Stomach (tissue), 19 donors: Measurements from ENCODE around the gene HELZ2. TPM values are rescaled to one million over a fixed set of nuclear protein-coding genes. Genes with fewer than 3 reads are reported as not detected.

ENCODE experiments used
- DNase-seq, 2 donors: peaks; one replicate each; pipeline versions ENCODE4 v3.0.0 to v3.0.0-alpha.2; 2013 to 2019
- H3K27ac ChIP-seq, 5 donors: fragments of 200-600 bp in 4 of 5; sonication (generic) in 4 of 5; one replicate each; pipeline ENCODE4 v1.5.1; 2013 to 2019; ENCODE audit warnings: mild to moderate bottlenecking in 1 of 5, moderate library complexity in 1 of 5
- H3K27me3 ChIP-seq, 3 donors: fragments of 200-600 bp; sonication (generic); one replicate each; pipeline ENCODE4 v1.5.1; 2017 to 2019; ENCODE audit warnings: mixed run types in 1 of 3
- H3K36me3 ChIP-seq, 4 donors: fragments of 200-600 bp; sonication (generic); 1 replicate in 3 of 4; 2 replicates in 1 of 4; pipeline ENCODE4 v1.5.1; 2016 to 2019
- H3K4me1 ChIP-seq, 4 donors: fragments of 200-600 bp; sonication (generic); one replicate each; pipeline ENCODE4 v1.5.1; 2016 to 2019
- H3K4me3 ChIP-seq, 4 donors: fragments of 200-600 bp; sonication (generic) in 3 of 4; one replicate each; pipeline ENCODE4 v1.5.1; 2016 to 2019; ENCODE audit warnings: mild to moderate bottlenecking in 1 of 4
- H3K9me3 ChIP-seq, 4 donors: fragments of 200-600 bp; sonication (generic); one replicate each; pipeline ENCODE4 v1.5.1; 2016 to 2019
- CTCF ChIP-seq, 7 experiments: fragments of 450-650 bp in 4 of 7; fragments of 200-600 bp in 3 of 7; sonication (generic) in 3 of 7; IDR thresholded peaks; one replicate each; pipeline ENCODE4 v1.5.1; 2016 to 2019; ENCODE audit warnings: antibody characterized with exemption in 7 of 7, control low read depth in 2 of 7, mild to moderate bottlenecking in 1 of 7
- EP300 ChIP-seq: sonication (generic); formaldehyde crosslinking; IDR thresholded peaks from one replicate; pipeline ENCODE4 v1.6.1; 2017; ENCODE audit warnings: antibody characterized with exemption
- POLR2A ChIP-seq, 4 donors: fragments of 450-650 bp; IDR thresholded peaks; one replicate each; pipeline ENCODE4 v1.6.1; 2016; ENCODE audit warnings: antibody characterized with exemption in 4 of 4, control low read depth in 2 of 4, mild to moderate bottlenecking in 1 of 4, moderate library complexity in 1 of 4
- POLR2AphosphoS5 ChIP-seq, 3 donors: sonication (generic); formaldehyde crosslinking; IDR thresholded peaks; one replicate each; pipeline ENCODE4 v1.6.1; 2016; ENCODE audit warnings: antibody characterized with exemption in 3 of 3
- WGBS, 5 donors: extraction: QIAGEN DNeasy Blood & Tissue Kit in 3 of 5; methylation state at CpG; one replicate each; pipeline versions ENCODE4 v1.1.5 to v1.1.7; 2013 to 2018; 5-methylcytosine and 5-hydroxymethylcytosine counted together
- intact Hi-C: fragments of 100-400 bp; cut with DNase I; formaldehyde crosslinking; loops from one replicate; pipeline ENCODE4 v1.15.1; 2023; ENCODE audit warnings: low total_unique reads
- long read RNA-seq, 10 donors: transcript quantifications; one replicate each; lab custom pipeline, GENCODE V29; 2026
- polyA plus RNA-seq, 3 donors: library from polyadenylated mRNA; stranded (reverse); fragments of 200-250 nt; gene quantifications; one replicate each; pipeline ENCODE4 v1.2.3, GENCODE V29; 2013
- total RNA-seq, 5 donors: library from RNA; depleted of rRNA; stranded (reverse); fragments of >200 nt; gene quantifications; one replicate each; pipeline versions ENCODE4 v1.1.0 to v1.2.3, GENCODE V29; 2014 to 2016
- donor health status: healthy with polysubstance abuse.
- donor health status: Bipolar disorder and iron deficiency.
- donor health status: healthy.

The HELZ2 gene
- total RNA-seq (10 to 100 TPM; 27.4 to 95.5 (median 41.2) TPM), polyA plus RNA-seq (1 to 10 TPM; 4.4 to 7.3 (median 6.9) TPM)
- long read RNA-seq, donor 1, result 0 reads
- long read RNA-seq, donor 2, full-length matches to known transcripts, result 1 of 1 reads
- long read RNA-seq, donor 2, partial matches to known transcripts, result 0 of 1 reads
- long read RNA-seq, donor 2, other reads (novel, unspliced or antisense), result 0 of 1 reads
- long read RNA-seq, donor 3, partial matches to known transcripts, result 0 of 1 reads
- long read RNA-seq, donor 3, other reads (novel, unspliced or antisense), result 0 of 1 reads
- long read RNA-seq, donor 4, result 0 reads
- long read RNA-seq, donor 5, partial matches to known transcripts, result 0 of 1 reads
- long read RNA-seq, donor 5, other reads (novel, unspliced or antisense), result 0 of 1 reads
- long read RNA-seq, donor 6, result 0 reads
- long read RNA-seq, donor 7, partial matches to known transcripts, result 0 of 1 reads
- long read RNA-seq, donor 7, other reads (novel, unspliced or antisense), result 0 of 1 reads
- long read RNA-seq, donor 8, partial matches to known transcripts, result 0 of 1 reads
- long read RNA-seq, donor 8, other reads (novel, unspliced or antisense), result 0 of 1 reads
- long read RNA-seq, donor 9, result 0 reads
- long read RNA-seq, donor 10, result 0 reads

- 6 to 48% (median 8%) methylated on average over 3 to 40 of the region's 40 CpGs for WGBS, 5 donors
- TF ChIP-seq CTCF (IDR thresholded peaks at IDR 0.05) (no peak), POLR2AphosphoS5 (IDR thresholded peaks at IDR 0.05) (peak; percentile 65 to 94 (median 76))
- Histone ChIP-seq H3K4me1 (peaks cover 12 to 38% (median 30%) of the 10 kb centered on the region in 4 donors), H3K36me3 (peaks cover 0 to 17% (median 13%) of the 10 kb centered on the region in 4 donors), H3K9me3 (no peaks in the 10 kb centered on the region), H3K27me3 (peaks cover 0 to 5% (median 4%) of the 10 kb centered on the region in 3 donors), H3K4me3 (peak within 1 kb of the TSS; percentile 68 to 86 (median 73)), H3K27ac (peak within 1 kb of the TSS; percentile 67 to 93 (median 91))
- intact Hi-C loops, result no loop called here
- peak; percentile 87 to 93 for DNase-seq
Measured at GRCh38 chr20:63574156-63574828, at the start of gene HELZ2. HELZ2 (minus strand) TSS chr20:63574239; CDS start chr20:63572385, 1,854 bp downstream.

DNA sequence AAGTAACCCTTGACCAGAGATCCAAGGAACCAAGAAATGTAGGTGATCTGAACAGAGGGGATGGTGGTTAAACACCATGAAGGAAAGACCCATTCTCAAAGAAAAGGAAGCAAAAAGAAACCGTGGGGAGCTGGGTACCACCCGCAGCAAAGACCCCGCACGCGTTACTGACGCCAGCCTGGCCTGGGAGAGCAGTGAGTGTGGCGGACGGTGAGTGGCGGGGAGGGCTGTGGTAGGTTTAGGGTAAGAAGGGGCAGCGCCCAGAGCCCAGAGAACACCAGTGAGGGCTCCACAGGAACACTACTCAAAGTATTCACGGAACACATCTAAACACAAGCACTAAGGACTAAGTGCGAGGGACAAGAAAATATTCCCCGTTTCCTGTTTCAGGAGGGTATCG lies 48.7 kb upstream of the HELZ2 start:
- 91 to 98% (median 96%) methylated on average over 13 to 14 of the region's 14 CpGs for WGBS, 5 donors
- H3K4me1 ChIP-seq, result peaks cover 4 to 27% (median 14%) of the 10 kb centered on the region in 4 donors
- TF ChIP-seq EP300 (no peak), POLR2AphosphoS5 (IDR thresholded peaks at IDR 0.05) (no peak), POLR2A (IDR thresholded peaks at IDR 0.05) (no peak), CTCF (IDR thresholded peaks at IDR 0.05) (no peak)
- H3K36me3 ChIP-seq, result peaks cover 0 to 20% (median 18%) of the 10 kb centered on the region in 4 donors
- DNase-seq, result no peak
- no peaks in the 10 kb centered on the region for H3K27me3 ChIP-seq
- H3K9me3 ChIP-seq, result no peaks in the 10 kb centered on the region
- no peak overlapping the region for H3K27ac ChIP-seq
- H3K4me3 ChIP-seq, result no peak overlapping the region
- intact Hi-C loops, result no loop called here

- DNase-seq, result no peak
- intact Hi-C loops, result no loop called here
- Histone ChIP-seq H3K4me1 (peaks cover 0 to 22% (median 13%) of the 10 kb centered on the region in 4 donors), H3K36me3 (peaks cover 0 to 27% (median 24%) of the 10 kb centered on the region in 4 donors), H3K27me3 (no peaks in the 10 kb centered on the region), H3K9me3 (no peaks in the 10 kb centered on the region), H3K4me3 (no peak overlapping the region), H3K27ac (no peak overlapping the region)
- TF ChIP-seq POLR2AphosphoS5 (IDR thresholded peaks at IDR 0.05) (no peak), CTCF (IDR thresholded peaks at IDR 0.05) (no peak), EP300 (no peak), POLR2A (IDR thresholded peaks at IDR 0.05) (no peak)
- WGBS, 5 donors, result 90 to 96% (median 94%) methylated on average over 4 of the region's 4 CpGs
Measured at GRCh38 chr20:63622096-63622495, 48.1 kb upstream of the HELZ2 start.

DNA sequence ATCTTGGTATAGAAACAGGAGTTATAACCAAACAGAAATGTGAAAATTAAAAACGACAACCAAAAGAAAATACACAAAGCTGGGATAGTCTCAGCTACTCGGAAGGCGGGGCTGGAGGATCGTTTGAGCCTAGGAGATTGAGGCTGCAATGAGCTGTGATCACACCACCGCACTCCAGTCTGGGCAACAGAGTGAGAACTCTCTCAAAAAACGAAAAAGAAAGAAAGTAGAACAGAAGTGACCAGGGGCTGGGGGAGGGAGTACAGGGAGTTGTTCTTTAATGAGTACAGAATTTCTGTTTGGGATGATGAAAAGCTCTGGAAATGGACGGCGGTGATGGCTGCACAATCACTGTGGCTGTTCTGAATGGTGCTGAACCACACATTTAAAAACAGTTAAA lies 47.0 kb upstream of the HELZ2 start:
- Histone ChIP-seq H3K4me3 (no peak overlapping the region), H3K9me3 (no peaks in the 10 kb centered on the region), H3K27ac (no peak overlapping the region), H3K27me3 (no peaks in the 10 kb centered on the region), H3K36me3 (peaks cover 0 to 38% (median 35%) of the 10 kb centered on the region in 4 donors), H3K4me1 (peaks cover 0 to 20% (median 12%) of the 10 kb centered on the region in 4 donors)
- intact Hi-C loops, result no loop called here
- no peak for TF ChIP-seq POLR2AphosphoS5 (IDR thresholded peaks at IDR 0.05)
- TF ChIP-seq EP300, result no peak
- no peak for TF ChIP-seq CTCF (IDR thresholded peaks at IDR 0.05)
- TF ChIP-seq POLR2A (IDR thresholded peaks at IDR 0.05), result no peak
- DNase-seq, result no peak
- 60 to 78% (median 71%) methylated on average over 8 of the region's 8 CpGs for WGBS, 5 donors
